HepG2 (cell line): Measurements from ENCODE around the gene SLC2A10. TPM values are rescaled to one million over a fixed set of nuclear protein-coding genes. Genes with fewer than 3 reads are reported as not detected.

Source experiments
- CBX1 ChIP-seq: IDR thresholded peaks from one replicate; pipeline ENCODE4 v1.6.1; 2016; ENCODE audit warnings: antibody characterized with exemption, low read depth
- EEA1 ChIP-seq: sonication (generic); formaldehyde crosslinking; IDR thresholded peaks from 2 replicates; pipeline ENCODE4 v1.5.1; 2020; ENCODE audit warnings: mild to moderate bottlenecking, missing genetic modification reagents, borderline replicate concordance
- EP300 ChIP-seq, 3 experiments: sonication (generic) in 1 of 3; formaldehyde crosslinking in 1 of 3; IDR thresholded peaks; 2 replicates each; pipeline versions ENCODE4 v1.5.1 to v1.6.1; 2011 to 2020; ENCODE audit warnings: low read depth in 2 of 3, low read length in 2 of 3, borderline replicate concordance in 1 of 3, improper control_type of control experiment in 1 of 3, mild to moderate bottlenecking in 1 of 3, missing genetic modification reagents in 1 of 3, moderate library complexity in 1 of 3
- HIVEP1 ChIP-seq: sonication (generic); formaldehyde crosslinking; IDR thresholded peaks from 2 replicates; pipeline ENCODE4 v1.4.0; 2020; ENCODE audit warnings: mild to moderate bottlenecking, missing genetic modification reagents
- HMG20A ChIP-seq: IDR thresholded peaks from 2 replicates; pipeline ENCODE4 v1.6.1; 2016; ENCODE audit warnings: borderline replicate concordance
- NFKBIZ ChIP-seq: IDR thresholded peaks from 2 replicates; pipeline ENCODE4 v1.6.1; 2018; ENCODE audit warnings: missing genetic modification reagents, missing compliant biosample characterization
- PRPF4 ChIP-seq: fragments of 200-400 bp; formaldehyde crosslinking; IDR thresholded peaks from 2 replicates; pipeline ENCODE4 v1.6.1; 2016; ENCODE audit warnings: low read length, low read depth; ENCODE audit not compliant: poor library complexity, severe bottlenecking
- RFX5 ChIP-seq: IDR thresholded peaks from 2 replicates; pipeline ENCODE4 v1.6.1; 2011; ENCODE audit warnings: low read depth, low read length, improper control_type of control experiment
- SETDB1 ChIP-seq: sonication (generic); formaldehyde crosslinking; IDR thresholded peaks from 2 replicates; pipeline ENCODE4 v1.5.1; 2020; ENCODE audit warnings: missing genetic modification reagents, mild to moderate bottlenecking, borderline replicate concordance
- TOE1 ChIP-seq: sonication (generic); formaldehyde crosslinking; IDR thresholded peaks from 2 replicates; pipeline ENCODE4 v1.4.0; 2020; ENCODE audit warnings: mild to moderate bottlenecking, missing genetic modification reagents
- ZBTB20 ChIP-seq: sonication (generic); formaldehyde crosslinking; IDR thresholded peaks from 2 replicates; pipeline ENCODE4 v1.8.1; 2023; ENCODE audit warnings: missing genetic modification reagents, low read depth, mild to moderate bottlenecking, borderline replicate concordance
- ZBTB37 ChIP-seq: sonication (generic); formaldehyde crosslinking; IDR thresholded peaks from 2 replicates; pipeline ENCODE4 v1.4.0; 2020; ENCODE audit warnings: mild to moderate bottlenecking, missing genetic modification reagents
- ZBTB44 ChIP-seq: sonication (generic); formaldehyde crosslinking; IDR thresholded peaks from 2 replicates; pipeline ENCODE4 v1.4.0; 2020; ENCODE audit warnings: missing genetic modification reagents
- ZNF143 ChIP-seq: sonication (generic); formaldehyde crosslinking; IDR thresholded peaks from 2 replicates; pipeline ENCODE4 v1.4.0; 2020; ENCODE audit warnings: missing genetic modification reagents
- ZNF331 ChIP-seq: sonication (generic); formaldehyde crosslinking; IDR thresholded peaks from 2 replicates; pipeline ENCODE4 v1.4.0; 2020; ENCODE audit warnings: missing genetic modification reagents
- ZNF530 ChIP-seq: sonication (generic); formaldehyde crosslinking; IDR thresholded peaks from 2 replicates; pipeline ENCODE4 v1.5.0; 2020; ENCODE audit warnings: low read depth, mild to moderate bottlenecking, missing genetic modification reagents
- ZNF556 ChIP-seq: sonication (generic); formaldehyde crosslinking; IDR thresholded peaks from 2 replicates; pipeline ENCODE4 v1.4.0; 2020; ENCODE audit warnings: mild to moderate bottlenecking, missing genetic modification reagents, borderline replicate concordance
- ZNF577 ChIP-seq: sonication (generic); formaldehyde crosslinking; IDR thresholded peaks from 2 replicates; pipeline ENCODE4 v1.4.0; 2020; ENCODE audit warnings: mild to moderate bottlenecking, low read depth, missing genetic modification reagents, borderline replicate concordance
- polyA plus RNA-seq, 8 experiments: library from polyadenylated mRNA; depleted of rRNA in 3 of 8; stranded (reverse) in 7 of 8; unstranded in 1 of 8; fragments of >200 nt; fragmentation: Illumina TruSeq in 4 of 8; extraction: Trizol in 4 of 8; gene quantifications; 2 replicates each; pipeline versions ENCODE4 v1.2.1 to v1.2.3, GENCODE V29; 2011 to 2016; ENCODE audit warnings: low read depth in 4 of 8, missing spikeins in 1 of 8, mixed read lengths in 1 of 8; ENCODE audit not compliant: insufficient read depth in 1 of 8
- total RNA-seq, 5 experiments: library from RNA; depleted of rRNA; stranded (reverse); fragments of >200 nt; fragmentation: Illumina TruSeq; extraction: Trizol; gene quantifications; 2 replicates each; pipeline ENCODE4 v1.2.3, GENCODE V29; 2016; ENCODE audit warnings: low read depth in 1 of 5
- TF ChIP-seq, protein P1 (sequence below): sonication (generic); formaldehyde crosslinking; IDR thresholded peaks from 2 replicates; pipeline ENCODE4 v1.4.0; 2020; ENCODE audit warnings: missing genetic modification reagents
- TF ChIP-seq, protein P2 (sequence below): sonication (generic); formaldehyde crosslinking; conservative IDR thresholded peaks from 2 replicates; pipeline ENCODE4 v1.8.0; 2022; ENCODE audit warnings: mild to moderate bottlenecking, moderate library complexity, missing genetic modification reagents
- TF ChIP-seq, protein P3 (sequence below): sonication (generic); formaldehyde crosslinking; conservative IDR thresholded peaks from 2 replicates; pipeline ENCODE4 v1.4.0; 2020; ENCODE audit warnings: missing genetic modification reagents

SLC2A10 gene
- total and polyA plus RNA-seq, 2 of the 13 experiments (the other 11 are each of a cell fraction or from before 2014, with no cell fraction given): 16.0 to 18.4 TPM

- TF ChIP-seq SETDB1 (no peak), ZNF331 (CRISPR knock-in tag) (peak; percentile 100), EEA1 (CRISPR knock-in tag) (no peak), ZBTB44 (CRISPR knock-in tag) (no peak), ZBTB20 (CRISPR knock-in tag) (no peak), RFX5 (no peak), PRPF4 (no peak), ZBTB37 (no peak), ZNF530 (CRISPR knock-in tag) (no peak), HIVEP1 (CRISPR knock-in tag) (no peak), ZNF577 (CRISPR knock-in tag) (no peak), TOE1 (CRISPR knock-in tag) (no peak), CBX1 (peak; percentile 16), ZNF556 (CRISPR knock-in tag) (no peak), NFKBIZ (CRISPR knock-in tag) (no peak), EP300 (IDR thresholded peaks at IDR 0.05; ENCODE audit: low read depth in 2 of 2, low read length in 2 of 2) (no peak), EP300 (CRISPR knock-in tag; IDR thresholded peaks at IDR 0.05; ENCODE audit: borderline replicate concordance) (no peak), HMG20A (no peak), ZNF143 (CRISPR knock-in tag) (no peak)
- TF ChIP-seq, protein P1, sequence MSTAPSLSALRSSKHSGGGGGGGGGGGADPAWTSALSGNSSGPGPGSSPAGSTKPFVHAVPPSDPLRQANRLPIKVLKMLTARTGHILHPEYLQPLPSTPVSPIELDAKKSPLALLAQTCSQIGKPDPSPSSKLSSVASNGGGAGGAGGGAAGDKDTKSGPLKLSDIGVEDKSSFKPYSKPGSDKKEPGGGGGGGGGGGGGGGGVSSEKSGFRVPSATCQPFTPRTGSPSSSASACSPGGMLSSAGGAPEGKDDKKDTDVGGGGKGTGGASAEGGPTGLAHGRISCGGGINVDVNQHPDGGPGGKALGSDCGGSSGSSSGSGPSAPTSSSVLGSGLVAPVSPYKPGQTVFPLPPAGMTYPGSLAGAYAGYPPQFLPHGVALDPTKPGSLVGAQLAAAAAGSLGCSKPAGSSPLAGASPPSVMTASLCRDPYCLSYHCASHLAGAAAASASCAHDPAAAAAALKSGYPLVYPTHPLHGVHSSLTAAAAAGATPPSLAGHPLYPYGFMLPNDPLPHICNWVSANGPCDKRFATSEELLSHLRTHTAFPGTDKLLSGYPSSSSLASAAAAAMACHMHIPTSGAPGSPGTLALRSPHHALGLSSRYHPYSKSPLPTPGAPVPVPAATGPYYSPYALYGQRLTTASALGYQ (CRISPR knock-in tag): no peak
- TF ChIP-seq, protein P2, sequence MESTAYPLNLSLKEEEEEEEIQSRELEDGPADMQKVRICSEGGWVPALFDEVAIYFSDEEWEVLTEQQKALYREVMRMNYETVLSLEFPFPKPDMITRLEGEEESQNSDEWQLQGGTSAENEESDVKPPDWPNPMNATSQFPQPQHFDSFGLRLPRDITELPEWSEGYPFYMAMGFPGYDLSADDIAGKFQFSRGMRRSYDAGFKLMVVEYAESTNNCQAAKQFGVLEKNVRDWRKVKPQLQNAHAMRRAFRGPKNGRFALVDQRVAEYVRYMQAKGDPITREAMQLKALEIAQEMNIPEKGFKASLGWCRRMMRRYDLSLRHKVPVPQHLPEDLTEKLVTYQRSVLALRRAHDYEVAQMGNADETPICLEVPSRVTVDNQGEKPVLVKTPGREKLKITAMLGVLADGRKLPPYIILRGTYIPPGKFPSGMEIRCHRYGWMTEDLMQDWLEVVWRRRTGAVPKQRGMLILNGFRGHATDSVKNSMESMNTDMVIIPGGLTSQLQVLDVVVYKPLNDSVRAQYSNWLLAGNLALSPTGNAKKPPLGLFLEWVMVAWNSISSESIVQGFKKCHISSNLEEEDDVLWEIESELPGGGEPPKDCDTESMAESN (CRISPR knock-in tag): no peak
- TF ChIP-seq, protein P3, sequence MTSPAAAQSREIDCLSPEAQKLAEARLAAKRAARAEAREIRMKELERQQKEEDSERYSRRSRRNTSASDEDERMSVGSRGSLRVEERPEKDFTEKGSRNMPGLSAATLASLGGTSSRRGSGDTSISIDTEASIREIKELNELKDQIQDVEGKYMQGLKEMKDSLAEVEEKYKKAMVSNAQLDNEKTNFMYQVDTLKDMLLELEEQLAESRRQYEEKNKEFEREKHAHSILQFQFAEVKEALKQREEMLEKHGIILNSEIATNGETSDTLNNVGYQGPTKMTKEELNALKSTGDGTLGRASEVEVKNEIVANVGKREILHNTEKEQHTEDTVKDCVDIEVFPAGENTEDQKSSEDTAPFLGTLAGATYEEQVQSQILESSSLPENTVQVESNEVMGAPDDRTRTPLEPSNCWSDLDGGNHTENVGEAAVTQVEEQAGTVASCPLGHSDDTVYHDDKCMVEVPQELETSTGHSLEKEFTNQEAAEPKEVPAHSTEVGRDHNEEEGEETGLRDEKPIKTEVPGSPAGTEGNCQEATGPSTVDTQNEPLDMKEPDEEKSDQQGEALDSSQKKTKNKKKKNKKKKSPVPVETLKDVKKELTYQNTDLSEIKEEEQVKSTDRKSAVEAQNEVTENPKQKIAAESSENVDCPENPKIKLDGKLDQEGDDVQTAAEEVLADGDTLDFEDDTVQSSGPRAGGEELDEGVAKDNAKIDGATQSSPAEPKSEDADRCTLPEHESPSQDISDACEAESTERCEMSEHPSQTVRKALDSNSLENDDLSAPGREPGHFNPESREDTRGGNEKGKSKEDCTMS: no peak
These were observed 36.8 kb upstream of the SLC2A10 start (continued) for GRCh38 chr20:46672543-46673148.
